OCI-LY7 (cell line): ENCODE measurements around the gene HOXC9. TPM values are rescaled to one million over a fixed set of nuclear protein-coding genes. Genes with fewer than 3 reads are reported as not detected.

Experiments
- BruUV-seq: library from RNA; stranded (reverse); fragments of 400-500 nt; replicated peaks from 2 replicates; lab custom pipeline; 2021; lab: Mats Ljungman, UMichigan
- CTCF ChIA-PET: fragments of 300-600 bp; sonication (Branson Sonifier 250); formaldehyde crosslinking; loops from one replicate; lab custom pipeline; 2022; ENCODE audit warnings: antibody characterized with exemption; ENCODE audit not compliant: unreplicated experiment; lab: Charles Lee
- POLR2A ChIA-PET: fragments of 300-600 bp; sonication (Branson Sonifier 250); formaldehyde crosslinking; loops from one replicate; lab custom pipeline; 2022; ENCODE audit warnings: antibody characterized with exemption; lab: Charles Lee
- DNase-seq: peaks from one replicate; pipeline ENCODE4 v3.0.0-alpha.2; 2015; ENCODE audit warnings: low spot score
- H2AFZ ChIP-seq: fragments of 200-600 bp; sonication (generic), shearing (Covaris generic); 2 replicates; pipeline ENCODE4 v1.6.1; 2014; ENCODE audit warnings: mild to moderate bottlenecking, antibody characterized with exemption, low read length, moderate library complexity
- H3K27ac ChIP-seq: fragments of 200-600 bp; sonication (generic); 2 replicates; pipeline ENCODE4 v1.5.1; 2014; ENCODE audit warnings: mixed run types, low read depth, mild to moderate bottlenecking, moderate library complexity, low read length, inconsistent platforms; ENCODE audit not compliant: poor library complexity, severe bottlenecking
- H3K36me3 ChIP-seq: fragments of 200-600 bp; sonication (generic); 2 replicates; pipeline ENCODE4 v1.6.1; 2014; ENCODE audit warnings: mild to moderate bottlenecking, antibody characterized with exemption, low read length, moderate library complexity, mixed read lengths; ENCODE audit not compliant: insufficient read depth
- H3K4me1 ChIP-seq: fragments of 200-600 bp; sonication (generic); 2 replicates; pipeline ENCODE4 v1.5.1; 2014; ENCODE audit warnings: mild to moderate bottlenecking, low read length; ENCODE audit not compliant: insufficient read depth, poor library complexity, severe bottlenecking
- H3K4me2 ChIP-seq: fragments of 200-600 bp; sonication (generic); 2 replicates; pipeline ENCODE4 v1.6.1; 2014; ENCODE audit warnings: mild to moderate bottlenecking, low read length
- H3K4me3 ChIP-seq: fragments of 200-600 bp; sonication (generic); 2 replicates; pipeline ENCODE4 v1.5.1; 2014; ENCODE audit warnings: mild to moderate bottlenecking, low read depth, low read length; ENCODE audit not compliant: poor library complexity, severe bottlenecking
- H3K79me2 ChIP-seq: fragments of 200-600 bp; sonication (generic); 2 replicates; pipeline ENCODE4 v1.6.1; 2016; ENCODE audit warnings: low read depth, mild to moderate bottlenecking, low read length, moderate library complexity, mixed read lengths; ENCODE audit not compliant: insufficient read depth
- H3K9me2 ChIP-seq: fragments of 200-600 bp; sonication (generic); 2 replicates; pipeline ENCODE4 v1.6.1; 2016; ENCODE audit warnings: mild to moderate bottlenecking, low read length, mixed read lengths; ENCODE audit not compliant: insufficient read depth
- H3K9me3 ChIP-seq: fragments of 200-600 bp; sonication (generic); 2 replicates; pipeline ENCODE4 v1.6.1; 2014; ENCODE audit warnings: mild to moderate bottlenecking, mixed run types, low read length, mixed read lengths
- H4K20me1 ChIP-seq: fragments of 200-600 bp; sonication (generic); 2 replicates; pipeline ENCODE4 v1.6.1; 2014; ENCODE audit warnings: mild to moderate bottlenecking, antibody characterized with exemption, low read length, moderate library complexity, mixed read lengths; ENCODE audit not compliant: insufficient read depth
- CTCF ChIP-seq: fragments of 200-600 bp; sonication (generic); conservative IDR thresholded peaks from 2 replicates; pipeline ENCODE4 v1.5.1; 2014; ENCODE audit warnings: mild to moderate bottlenecking, antibody characterized with exemption, low read length, moderate library complexity, mixed read lengths
- EZH2phosphoT487 ChIP-seq: fragments of 200-600 bp; sonication (generic); IDR thresholded peaks from 2 replicates; pipeline ENCODE4 v1.6.1; 2018; ENCODE audit warnings: low read depth, borderline replicate concordance, mild to moderate bottlenecking, mixed run types, antibody characterized with exemption, low read length, moderate library complexity, mixed read lengths
- intact Hi-C: fragments of 100-400 bp; cut with micrococcal nuclease; formaldehyde crosslinking; loops from one replicate; pipeline ENCODE4 v1.10.0; 2022; ENCODE audit not compliant: unreplicated experiment
- total RNA-seq, 2 experiments: library from RNA; depleted of rRNA in 1 of 2; stranded (reverse); fragments of >200 nt in 1 of 2; shearing (Covaris generic) in 1 of 2; gene quantifications; 2 replicates each; pipeline ENCODE4 v1.2.3, GENCODE V29; 2014 to 2022

Gene HOXC9
- total RNA-seq, 2 experiments from 2014 or later = 0.42 TPM; not detected in 1

- H3K9me3 ChIP-seq = no peaks in the 10 kb centered on the region
- POLR2A ChIA-PET = no interaction called here
- H4K20me1 ChIP-seq = no peaks in the 10 kb centered on the region; the same call in 1 of the 2 replicates
- H2AFZ ChIP-seq = no peak overlapping the region
- no peak overlapping the region for H3K4me2 ChIP-seq
- intact Hi-C loops = no loop called here
- no peaks in the 10 kb centered on the region for H3K79me2 ChIP-seq
- CTCF ChIA-PET = no interaction called here
- BruUV-seq = no TSS peak
- TF ChIP-seq CTCF (no peak), EZH2phosphoT487 (peak; percentile 28; the same call in 1 of the 2 replicates)
- H3K36me3 ChIP-seq = no peaks in the 10 kb centered on the region
- peaks cover 6% of the 10 kb centered on the region for H3K4me1 ChIP-seq
- no peak overlapping the region for H3K27ac ChIP-seq
- H3K9me2 ChIP-seq = no peaks in the 10 kb centered on the region
- no peak overlapping the region for H3K4me3 ChIP-seq
- DNase-seq = no peak
These were observed 46.9 kb upstream of the HOXC9 start for GRCh38 chr12:53952871-53953734.

GRCh38 chr12:53953831-53954693 is 45.9 kb upstream of the HOXC9 start:
- no peaks in the 10 kb centered on the region; the same call in 1 of the 2 replicates for H4K20me1 ChIP-seq
- ChIA-PET CTCF (interaction anchor here (0.6 kb wide), 1 partner anchor 197 kb away, joined by 5 read pairs; no protein-coding TSS in a partner anchor), POLR2A (no interaction called here)
- no peaks in the 10 kb centered on the region for H3K79me2 ChIP-seq
- H3K9me2 ChIP-seq = no peaks in the 10 kb centered on the region
- H3K27ac ChIP-seq = no peak overlapping the region
- DNase-seq = no peak
- H3K4me1 ChIP-seq = peaks cover 6% of the 10 kb centered on the region
- no peak overlapping the region for H3K4me3 ChIP-seq
- BruUV-seq = no TSS peak
- TF ChIP-seq CTCF = no peak
- no peak; the same call in 1 of the 2 replicates for TF ChIP-seq EZH2phosphoT487
- H2AFZ ChIP-seq = no peak overlapping the region
- H3K4me2 ChIP-seq = no peak overlapping the region
- H3K36me3 ChIP-seq = no peaks in the 10 kb centered on the region
- H3K9me3 ChIP-seq = no peaks in the 10 kb centered on the region
- intact Hi-C loops = no loop called here
